Measurements from ENCODE around the gene IPP.
"Not testable (repeated sequence)": the region's sequence is repeated elsewhere in the genome, so short reads cannot be mapped to it uniquely, and the experiment has no call there.

The IPP gene

DNA sequence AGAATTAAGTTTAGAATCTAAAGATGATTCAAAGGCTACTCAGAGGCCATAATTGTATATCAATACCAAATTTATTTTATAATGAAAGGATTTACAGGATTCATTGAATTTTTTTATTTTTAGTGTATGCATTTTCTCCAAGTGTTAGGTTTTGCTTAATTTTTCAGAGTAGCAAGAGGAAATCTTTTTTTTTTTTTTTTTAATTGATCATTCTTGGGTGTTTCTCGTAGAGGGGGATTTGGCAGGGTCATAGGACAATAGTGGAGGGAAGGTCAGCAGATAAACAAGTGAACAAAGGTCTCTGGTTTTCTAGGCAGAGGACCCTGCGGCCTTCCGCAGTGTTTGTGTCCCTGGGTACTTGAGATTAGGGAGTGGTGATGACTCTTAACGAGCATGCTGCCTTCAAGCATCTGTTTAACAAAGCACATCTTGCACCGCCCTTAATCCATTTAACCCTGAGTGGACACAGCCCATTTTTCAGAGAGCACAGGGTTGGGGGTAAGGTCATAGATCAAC lies 10.8 kb downstream of the IPP start:
- not testable (repeated sequence) for DNase-seq (ENCODE audit: low spot score)

DNA sequence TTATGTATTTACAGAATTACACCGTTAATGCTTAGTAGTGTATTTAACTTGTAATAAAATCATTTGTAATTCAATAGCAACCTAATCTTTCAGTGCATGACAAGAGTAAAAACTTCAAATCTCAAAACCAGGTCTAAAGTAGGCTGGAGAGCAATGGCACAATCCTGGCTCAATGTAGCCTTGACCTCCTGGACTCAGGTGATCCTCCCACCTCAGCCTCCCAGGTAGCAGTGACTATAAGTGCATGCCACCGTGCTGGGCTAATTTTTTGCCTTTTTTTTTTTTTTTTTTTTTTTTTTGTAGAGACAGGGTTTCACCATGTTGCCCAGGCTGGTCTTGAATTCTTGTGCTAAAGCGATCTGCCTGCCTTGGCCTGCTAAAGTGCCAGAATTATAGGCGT lies 11.3 kb downstream of the IPP start:
- DNase-seq (ENCODE audit: low spot score) = no peak

DNA sequence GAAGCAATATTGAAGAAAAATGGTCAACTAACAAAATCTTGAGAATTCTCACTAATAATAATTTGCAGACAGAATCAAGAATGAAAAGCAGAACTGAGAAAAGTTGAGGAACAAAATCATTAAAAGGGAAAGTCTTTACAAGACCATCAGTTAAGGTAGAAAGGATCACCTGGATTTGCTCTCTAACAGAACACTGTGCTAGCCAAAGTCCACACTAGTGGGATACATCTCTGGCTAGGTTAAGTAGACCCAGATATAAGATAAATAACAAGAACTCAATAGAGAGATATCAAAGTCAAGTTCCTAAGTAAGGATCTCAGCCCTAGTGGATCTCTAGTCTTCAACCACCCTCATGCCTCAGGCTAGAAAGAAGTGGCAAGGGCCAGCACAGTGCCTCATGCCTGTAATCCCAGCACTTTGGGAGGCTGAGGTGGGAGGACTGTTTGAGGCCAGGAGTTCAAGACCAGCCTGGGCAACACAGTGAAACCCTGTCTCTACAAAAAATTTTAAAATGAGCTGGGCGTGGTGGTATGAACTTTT lies 19.6 kb downstream of the IPP start:
- no peak for DNase-seq (ENCODE audit: low spot score)

- DNase-seq (ENCODE audit: low spot score) = no peak
These were observed 20.2 kb downstream of the IPP start for GRCh38 chr1:45730075-45730779.

- DNase-seq (ENCODE audit: low spot score) = not testable (repeated sequence)
These were observed 24.4 kb downstream of the IPP start for GRCh38 chr1:45726007-45726406.

- no peak for DNase-seq (ENCODE audit: low spot score)
These were observed 27.1 kb downstream of the IPP start for GRCh38 chr1:45723248-45723930.

GRCh38 chr1:45722809-45723208 lies 27.6 kb downstream of the IPP start:
- DNase-seq (ENCODE audit: low spot score) = no peak

- no peak for DNase-seq (ENCODE audit: low spot score)
These were observed 29.2 kb downstream of the IPP start for GRCh38 chr1:45721207-45721606.

DNA sequence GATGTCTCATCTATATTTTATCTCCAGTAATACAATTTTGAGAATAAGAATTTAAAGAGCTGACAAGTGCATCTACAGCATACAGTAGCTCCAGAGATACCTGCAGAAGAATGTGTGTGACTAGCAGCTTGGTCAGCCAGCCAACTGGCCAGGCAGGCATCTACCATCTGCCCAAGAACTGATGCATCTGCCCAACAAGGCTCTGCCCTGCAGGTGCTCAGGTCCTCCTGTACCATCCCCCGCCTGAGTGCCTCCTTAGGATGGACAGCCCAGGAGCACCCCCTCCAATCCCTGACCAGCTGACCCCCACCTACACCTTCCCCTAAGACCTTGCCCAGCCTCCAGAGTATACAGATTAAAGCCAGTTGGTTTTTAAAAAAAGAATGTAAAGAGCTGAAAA lies 32.2 kb downstream of the IPP start:
- DNase-seq (ENCODE audit: low spot score) = no peak

DNA sequence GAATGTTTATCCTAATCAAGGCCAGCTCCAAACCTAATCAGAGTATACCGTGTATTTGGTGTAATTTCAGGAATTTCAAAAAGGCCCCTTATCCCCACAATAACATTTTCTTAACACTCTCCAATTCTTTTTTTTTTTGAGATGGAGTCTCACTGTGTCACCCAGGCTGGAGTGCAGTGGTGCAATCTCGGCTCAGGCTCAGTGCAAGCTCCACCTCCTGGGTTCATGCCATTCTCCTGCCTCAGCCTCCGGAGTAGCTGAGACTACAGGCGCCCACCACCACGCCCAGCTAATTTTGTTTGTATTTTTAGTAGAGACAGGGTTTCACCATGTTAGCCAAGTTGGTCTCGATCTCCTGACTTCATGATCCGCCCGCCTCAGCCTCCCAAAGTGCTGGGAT lies 33.1 kb downstream of the IPP start:
- not testable (repeated sequence) for DNase-seq (ENCODE audit: low spot score)

DNA sequence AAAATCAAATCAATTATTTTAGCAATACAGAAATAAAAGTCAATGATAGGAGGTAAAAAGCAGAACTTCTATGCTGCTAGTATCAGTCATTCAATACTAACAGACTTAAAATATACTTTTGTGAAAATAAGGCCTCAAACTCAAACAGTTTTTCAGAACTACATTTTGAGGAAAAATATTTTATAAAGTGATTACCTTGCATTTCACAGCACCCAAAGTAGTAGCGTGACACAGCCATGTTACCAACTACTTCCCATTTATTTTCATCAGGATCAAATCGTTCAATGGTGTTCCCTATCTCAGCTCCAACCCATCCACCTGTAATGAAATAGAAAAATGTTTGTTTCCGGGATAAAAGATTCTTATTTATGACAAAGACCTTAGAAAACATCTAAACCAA lies 33.8 kb downstream of the IPP start:
- no peak for DNase-seq (ENCODE audit: low spot score)

- DNase-seq (ENCODE audit: low spot score) = no peak
These were observed 36.7 kb downstream of the IPP start for GRCh38 chr1:45713711-45714110.

GRCh38 chr1:45704637-45705036 lies 45.8 kb downstream of the IPP start:
- no peak for DNase-seq (ENCODE audit: low spot score)

DNA sequence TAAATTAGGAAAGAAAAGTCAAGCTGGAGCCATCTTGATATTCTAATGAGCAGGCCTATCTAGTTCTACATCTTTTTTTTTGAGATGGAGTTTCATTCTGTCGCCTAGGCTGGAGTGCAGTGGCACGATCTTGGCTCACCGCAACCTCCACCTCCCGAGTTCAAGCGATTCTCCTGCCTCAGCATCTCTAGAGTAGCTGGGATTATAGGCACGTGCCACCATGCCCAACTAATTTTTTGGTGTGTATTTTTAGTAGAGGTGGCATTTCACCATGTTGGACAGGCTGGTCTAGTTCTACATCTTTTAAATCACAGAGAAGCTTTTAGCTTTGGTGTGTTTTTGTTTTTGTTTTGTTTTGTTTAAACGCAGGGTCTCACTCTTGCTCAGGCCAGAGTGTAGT lies 55.6 kb downstream of the IPP start:
- no peak for DNase-seq (ENCODE audit: low spot score)

DNA sequence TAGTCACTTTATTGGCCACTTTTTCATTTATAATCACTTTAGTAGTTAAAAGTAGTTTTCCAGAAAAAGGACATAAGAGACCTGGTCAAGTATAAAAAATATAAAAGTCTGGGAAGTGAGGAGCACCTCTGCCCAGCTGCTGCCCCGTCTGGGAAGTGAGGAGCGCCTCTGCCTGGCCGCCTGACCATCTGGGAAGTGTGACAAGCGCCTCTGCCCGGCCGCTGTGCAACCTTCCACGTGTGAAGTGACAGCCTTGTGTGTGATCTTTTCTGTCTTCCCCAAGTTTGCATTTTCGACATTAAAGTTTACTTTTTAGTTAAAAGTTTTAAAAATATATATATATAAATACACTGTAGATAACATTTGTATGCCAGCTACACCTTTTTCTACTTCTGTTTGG lies 56.6 kb downstream of the IPP start:
- not testable (repeated sequence) for DNase-seq (ENCODE audit: low spot score)

- DNase-seq (ENCODE audit: low spot score) = peak; percentile 88
These were observed 62.4 kb downstream of the IPP start, which contains the start of gene TMEM69 for GRCh38 chr1:45687754-45688740. Gene TMEM69 (plus strand): TSS chr1:45688181. CDS start chr1:45691069, 2,888 bp downstream.

DNA sequence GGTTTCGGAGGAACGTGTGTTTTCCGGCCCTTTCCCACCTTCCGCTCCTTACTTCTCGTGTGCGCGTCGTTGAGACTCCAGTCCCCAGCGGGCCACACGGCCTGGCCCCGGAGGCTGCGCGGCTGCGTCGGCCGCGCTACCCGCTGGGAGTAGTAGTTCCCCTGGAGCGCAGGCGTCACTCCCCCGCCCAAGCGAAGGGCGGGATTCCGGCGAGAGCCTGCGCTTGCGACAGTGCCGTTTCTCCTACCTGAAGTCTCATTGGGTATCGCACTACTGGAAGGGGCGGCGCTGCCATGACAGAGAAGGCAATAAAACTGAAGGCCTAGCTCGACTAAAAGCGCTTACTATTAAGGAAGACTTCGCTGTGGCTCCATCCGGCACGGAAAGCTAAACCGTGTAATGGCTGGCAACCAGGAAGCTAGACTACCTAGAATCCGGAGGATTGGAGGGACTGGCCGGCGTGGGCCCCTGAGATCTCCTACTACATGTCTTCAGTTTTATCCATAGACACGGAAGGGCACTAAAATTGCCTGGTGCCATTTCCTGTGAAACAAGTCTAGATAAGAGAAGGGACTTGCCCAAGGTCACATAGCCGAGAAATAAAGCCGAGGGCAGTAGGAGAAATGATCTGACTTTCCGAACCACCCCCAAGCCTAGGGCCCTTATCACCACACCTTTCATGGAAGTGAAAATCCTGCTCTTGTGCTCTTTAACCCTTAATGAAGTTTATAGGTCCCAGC lies 63.3 kb downstream of the IPP start:
- DNase-seq (ENCODE audit: low spot score) = peak; percentile 99

DNA sequence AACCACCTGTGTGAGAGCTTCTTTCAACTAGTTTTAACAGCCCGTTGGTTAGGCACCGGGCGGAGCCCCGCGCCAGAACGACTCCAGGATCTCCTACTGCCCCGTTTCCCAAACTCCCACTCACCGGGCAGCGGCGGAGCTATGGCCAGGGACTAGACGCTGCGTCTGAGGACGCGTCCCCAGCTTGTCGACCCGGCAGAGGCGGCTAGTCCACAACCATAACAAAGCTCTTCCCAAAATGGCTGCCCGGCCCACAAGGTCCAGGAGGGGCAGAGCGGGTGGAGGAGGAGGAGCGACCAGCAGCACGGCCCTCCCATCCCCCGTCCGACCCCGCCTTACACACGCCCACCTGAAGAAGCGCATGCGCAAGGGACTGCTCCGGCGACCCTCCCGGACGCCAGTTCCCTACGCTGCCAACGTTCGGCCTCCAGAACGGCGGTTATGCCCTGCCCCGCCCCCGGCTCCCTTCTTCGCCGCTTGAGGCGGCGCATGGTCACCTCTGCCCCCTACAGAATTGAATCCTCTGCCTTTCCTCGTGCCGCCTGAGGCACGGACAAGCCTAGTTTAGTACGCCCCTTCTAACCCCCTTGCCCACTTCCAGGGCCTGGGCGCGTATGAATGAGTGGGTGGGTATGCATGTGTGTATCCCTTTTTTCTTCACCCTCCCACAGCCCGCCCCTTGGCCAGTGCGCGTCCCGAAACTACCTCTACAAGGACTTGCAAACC lies 64.0 kb downstream of the IPP start, which contains the start of gene GPBP1L1:
Gene GPBP1L1 (minus strand): TSS at position 246 of the 726 bp plus-strand sequence. CDS start 27,446 bp downstream, outside the sequence.
- DNase-seq (ENCODE audit: low spot score) = peak; percentile 98

DNA sequence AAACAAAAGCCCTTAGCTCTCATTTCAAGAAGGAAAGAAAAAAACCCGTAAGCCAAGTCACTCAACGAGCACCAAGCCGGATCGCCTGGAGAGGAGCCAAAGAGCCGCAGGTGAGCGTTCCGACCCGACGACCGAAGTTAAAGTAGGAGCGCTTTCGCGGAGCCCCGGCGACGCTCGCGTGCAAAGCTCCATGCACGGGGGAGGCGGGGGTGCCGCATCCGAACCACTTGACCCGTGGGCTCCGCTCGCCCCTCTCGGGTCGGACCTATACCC lies 64.5 kb downstream of the IPP start:
- peak; percentile 32 for DNase-seq (ENCODE audit: low spot score)

DNA sequence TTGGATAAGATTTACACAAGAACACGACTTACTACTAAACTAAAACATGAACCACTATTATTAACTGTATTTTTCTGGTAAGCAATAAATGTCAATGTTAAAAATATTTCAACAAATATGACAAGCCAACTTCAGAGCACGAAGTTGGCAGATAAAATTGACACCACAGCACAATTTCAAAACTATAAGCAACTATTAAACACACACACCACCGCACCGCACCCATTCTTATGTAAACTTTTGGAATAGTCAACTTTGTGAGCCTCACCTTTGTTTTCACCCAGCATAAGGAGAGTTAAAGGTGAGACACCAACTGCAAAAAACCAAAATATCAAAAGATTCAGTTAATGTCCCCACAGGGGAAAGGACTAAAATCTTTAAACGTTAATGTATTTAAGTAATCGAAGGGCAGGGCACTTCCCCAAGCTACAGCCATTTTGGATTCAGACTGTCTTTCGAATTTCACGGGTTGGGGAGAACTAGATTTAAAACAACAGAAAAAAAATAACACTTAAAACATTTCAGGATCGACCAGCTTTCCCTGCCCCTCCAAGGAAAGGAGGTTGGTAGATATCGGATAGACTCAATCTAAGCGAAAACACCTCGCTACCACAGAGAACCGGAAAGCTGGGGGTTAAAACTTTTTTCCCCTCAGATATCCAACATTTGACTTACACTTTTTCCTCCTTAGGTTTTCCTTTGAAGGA lies 65.0 kb downstream of the IPP start:
- DNase-seq (ENCODE audit: low spot score) = peak; percentile 34
